HG02870 (cell line): ENCODE results near the gene TNS4.

Experiments used
- ATAC-seq: cut with Tn5 transposase; IDR thresholded peaks from one replicate; pipeline ENCODE4 v1.9.1; 2021; ENCODE audit warnings: mild to moderate bottlenecking, moderate library complexity; ENCODE audit not compliant: unreplicated experiment

The TNS4 gene

DNA sequence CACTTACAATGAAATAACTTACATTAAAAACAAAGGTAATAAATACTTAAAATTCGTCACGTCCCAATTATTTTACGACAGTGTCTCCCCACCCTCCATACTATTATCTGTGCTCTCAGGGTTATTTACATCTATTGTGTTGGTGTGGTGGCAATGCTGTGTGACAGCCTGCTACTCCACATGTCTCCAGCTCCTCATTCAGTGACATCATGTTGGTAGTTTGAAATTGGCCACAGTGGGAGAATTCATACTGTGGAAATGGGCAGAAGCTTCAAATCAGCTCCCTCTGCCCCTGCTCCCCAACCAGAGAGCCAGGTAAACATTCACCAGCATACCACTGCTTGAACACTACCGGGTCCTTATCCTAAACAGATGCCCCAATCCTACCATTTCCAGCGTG, 6.3 kb downstream of the TNS4 start:
- ATAC-seq = no peak

DNA sequence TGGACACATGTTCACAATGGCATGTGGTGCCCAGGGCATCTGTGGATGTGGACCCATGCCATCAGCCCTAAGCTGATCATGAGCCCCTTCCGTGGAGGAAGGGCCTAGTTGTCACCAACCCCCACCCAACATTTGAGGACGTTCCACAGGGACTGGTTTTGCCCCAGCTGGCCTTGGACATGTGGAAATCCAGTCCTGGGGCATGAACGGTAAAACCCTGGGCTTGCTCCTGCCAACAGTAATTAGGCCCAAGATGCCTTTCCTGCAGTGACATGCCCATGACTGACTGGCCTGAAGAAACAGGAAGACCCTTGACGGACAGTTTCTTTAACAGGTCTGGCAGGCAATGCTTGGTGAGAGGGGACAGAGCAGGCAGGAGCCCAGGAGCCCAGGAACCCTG, 7.7 kb downstream of the TNS4 start:
- ATAC-seq = no peak

DNA sequence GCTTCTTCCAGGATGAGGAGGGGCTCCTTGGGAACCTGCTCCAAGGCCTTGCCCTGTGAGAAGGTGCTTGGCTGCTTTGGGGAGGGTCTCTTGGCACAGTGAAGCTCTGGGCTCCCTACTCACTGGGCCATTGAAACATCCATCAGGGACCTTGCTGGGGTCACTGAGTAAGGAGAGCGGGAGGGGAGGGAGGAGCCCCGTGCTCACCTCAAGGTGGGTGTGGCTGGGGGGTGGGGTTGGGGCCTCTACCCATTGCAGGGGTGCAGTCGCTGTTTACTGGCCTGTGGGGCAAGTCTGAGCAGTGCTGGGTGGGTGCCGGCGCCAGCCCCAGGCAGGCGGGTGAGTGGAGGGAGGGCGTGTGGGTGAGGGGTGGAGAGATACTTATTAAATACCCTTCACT, 9.9 kb downstream of the TNS4 start:
- ATAC-seq = no peak

DNA sequence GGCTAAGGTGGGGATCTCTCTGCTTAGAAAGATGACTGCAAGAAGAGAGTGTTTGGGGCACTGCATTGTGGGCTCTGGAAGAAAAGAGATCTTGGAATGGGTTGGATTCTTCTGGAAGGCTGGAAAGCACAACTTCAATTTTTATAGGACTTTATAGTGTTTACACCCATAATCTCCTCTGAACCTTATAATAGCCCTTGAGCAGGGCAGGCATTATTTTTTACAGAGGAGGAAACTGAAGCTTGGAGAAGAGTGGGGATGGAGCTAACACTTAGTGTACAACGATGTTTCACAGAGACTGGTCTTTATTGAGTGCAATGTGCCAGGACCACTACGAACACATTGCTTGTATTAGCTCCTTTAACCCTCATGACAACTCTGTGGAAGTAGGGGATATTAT, 10.4 kb downstream of the TNS4 start:
- no peak for ATAC-seq

DNA sequence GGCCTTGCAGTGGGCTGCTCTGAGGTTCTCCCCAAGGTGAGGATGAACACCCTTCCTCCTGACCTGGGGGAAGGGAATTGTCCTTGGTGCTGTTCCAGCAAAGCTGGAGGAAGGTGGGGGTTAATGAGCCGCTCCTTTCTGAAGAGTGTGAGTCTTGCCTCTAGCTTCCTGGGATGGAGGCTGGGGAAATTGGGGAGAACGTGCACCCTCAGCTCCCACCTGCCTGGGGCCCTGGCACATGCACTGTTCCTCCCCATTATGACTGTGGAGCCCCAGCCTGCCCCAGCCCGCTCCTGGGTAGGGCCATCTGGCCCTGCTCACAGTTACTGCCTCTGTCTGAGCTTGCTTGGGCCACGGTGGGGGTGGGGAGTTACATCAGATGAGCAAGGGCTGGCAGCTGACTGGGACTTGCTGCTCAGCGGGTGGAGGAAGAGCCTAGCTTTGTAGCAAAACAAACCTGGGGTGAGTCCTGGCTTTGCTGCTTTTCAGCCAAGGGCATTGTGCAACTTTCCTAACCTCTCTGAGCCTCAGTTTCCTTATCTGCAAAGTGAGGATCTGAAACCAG, 11.1 kb downstream of the TNS4 start:
- ATAC-seq = no peak

DNA sequence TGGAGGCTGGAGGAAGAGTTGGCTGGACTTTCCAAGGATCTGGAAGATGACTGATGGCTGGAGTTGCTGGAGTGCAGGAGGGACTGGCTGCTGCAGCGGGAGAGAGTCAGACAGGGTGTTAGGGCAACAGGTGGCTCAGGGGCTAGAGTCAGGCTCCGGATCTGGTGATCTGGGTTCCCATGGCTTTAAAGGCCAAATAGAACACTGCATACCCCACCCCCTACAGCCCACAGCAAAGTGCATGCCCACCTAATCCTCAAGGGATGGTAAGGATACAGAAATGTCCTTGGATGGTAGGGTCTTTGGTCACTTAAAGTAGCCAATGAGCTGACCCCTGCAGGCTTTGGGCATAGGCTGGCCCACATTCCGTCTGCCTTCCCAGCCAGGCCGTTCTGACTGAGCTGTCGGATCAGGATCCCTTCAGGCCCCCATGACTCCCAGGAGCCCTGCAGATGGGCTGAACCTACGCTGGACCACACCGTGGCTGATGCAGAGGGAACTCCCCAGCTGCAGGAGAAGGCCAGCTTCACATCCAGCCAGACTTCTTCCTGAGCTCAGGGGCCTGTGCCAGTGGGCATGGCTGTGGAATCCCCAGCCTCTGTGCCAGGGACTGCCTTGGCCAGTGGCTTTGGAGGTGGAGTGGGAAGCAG, 13.9 kb downstream of the TNS4 start:
- no peak for ATAC-seq

DNA sequence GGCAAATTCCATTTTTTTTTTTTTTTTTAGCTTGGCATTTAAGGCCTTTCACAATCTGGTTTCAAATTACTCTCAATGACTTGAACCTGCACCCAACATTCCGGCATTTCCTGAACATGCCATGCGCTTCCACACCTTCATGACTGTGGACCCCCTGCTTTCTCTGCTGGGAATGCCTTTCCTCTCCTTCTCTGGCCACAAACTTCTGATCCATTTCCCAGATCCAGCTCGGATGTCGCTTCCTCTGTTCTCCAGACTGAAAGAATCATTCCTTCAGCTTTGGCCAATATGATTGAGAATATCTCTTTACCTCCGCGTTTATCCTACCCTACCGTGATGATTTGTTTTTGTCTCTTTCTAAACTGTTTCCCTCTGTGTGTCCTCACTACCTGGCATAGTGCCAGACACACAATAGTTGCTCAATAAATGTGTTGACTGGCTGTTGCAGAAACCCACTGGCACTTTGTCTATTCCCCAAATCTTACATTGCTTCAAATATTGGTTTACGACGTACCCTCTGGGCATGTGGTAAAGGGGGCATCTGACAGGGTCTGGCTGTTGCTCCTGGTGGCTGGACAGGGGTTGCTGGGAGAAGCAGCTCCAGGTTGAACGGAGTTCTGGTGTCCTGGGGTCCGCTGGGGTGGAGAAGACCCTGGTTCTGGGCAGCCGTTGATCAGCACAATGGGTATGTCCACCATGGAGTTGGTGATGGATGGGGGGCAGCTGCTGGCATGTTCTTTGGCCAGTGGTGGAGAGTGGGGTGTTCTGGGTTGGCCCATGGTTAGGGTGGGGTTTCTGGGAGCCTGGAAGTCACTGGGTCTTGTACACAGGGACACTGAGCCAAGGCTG, 14.7 kb downstream of the TNS4 start:
- no peak for ATAC-seq

DNA sequence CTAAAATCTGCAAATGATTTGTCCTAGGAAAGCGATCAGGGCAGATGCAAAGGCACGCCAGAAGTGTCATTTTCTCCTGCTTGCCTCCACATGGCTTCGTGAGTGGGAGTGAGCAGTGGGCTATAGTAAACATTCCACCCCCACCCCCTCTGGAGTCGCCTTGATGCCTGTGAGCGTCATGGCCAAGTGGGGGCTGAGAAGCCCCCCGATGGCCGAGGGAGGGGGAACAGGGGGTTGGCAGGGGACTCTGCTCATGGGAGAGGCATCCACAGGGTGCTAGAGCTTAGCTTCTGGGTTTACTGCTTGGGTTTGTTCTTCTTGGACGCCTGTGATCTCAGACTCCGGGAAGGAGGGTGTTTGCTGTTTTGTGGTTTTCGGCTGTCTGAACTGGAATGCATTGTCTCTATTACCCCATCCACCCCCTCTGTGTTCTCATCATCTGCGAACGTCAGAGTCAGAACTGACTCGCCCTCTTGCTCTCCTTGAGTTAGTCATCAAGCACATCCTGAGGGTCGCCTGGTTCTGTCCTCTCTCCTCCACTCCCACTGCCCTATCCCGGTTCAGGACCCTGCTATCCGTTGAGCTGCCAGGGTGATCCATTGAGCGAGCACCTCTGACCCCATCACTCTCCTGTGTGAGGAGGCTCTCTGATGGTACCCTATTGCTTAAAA, 15.4 kb downstream of the TNS4 start:
- ATAC-seq = no peak

DNA sequence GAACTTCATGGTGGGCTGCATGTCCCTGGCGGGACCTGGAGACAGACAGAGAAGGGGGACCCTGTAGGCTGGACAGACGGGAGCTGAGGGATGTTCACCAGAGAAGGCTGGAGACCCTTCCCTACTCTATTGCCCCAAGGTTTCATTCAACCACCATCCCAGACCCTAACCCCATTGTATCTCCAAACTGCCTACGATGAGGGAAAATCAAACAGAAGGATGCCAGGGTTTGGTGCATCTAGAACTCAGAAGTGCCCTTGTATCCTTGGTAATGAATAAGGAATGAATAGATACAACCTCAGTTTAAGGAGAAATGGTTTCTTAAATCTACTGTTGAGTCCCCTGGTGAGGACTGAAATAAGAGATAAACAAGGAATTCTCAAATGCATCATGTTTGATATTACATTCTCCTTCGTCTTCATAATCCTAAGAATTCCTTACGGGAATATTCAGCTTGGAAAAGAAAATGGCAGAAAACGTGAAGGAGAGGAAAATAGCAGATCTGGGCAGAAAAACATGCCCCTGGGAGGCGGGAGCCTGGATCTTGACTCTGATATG, 16.4 kb downstream of the TNS4 start:
- ATAC-seq = no peak

DNA sequence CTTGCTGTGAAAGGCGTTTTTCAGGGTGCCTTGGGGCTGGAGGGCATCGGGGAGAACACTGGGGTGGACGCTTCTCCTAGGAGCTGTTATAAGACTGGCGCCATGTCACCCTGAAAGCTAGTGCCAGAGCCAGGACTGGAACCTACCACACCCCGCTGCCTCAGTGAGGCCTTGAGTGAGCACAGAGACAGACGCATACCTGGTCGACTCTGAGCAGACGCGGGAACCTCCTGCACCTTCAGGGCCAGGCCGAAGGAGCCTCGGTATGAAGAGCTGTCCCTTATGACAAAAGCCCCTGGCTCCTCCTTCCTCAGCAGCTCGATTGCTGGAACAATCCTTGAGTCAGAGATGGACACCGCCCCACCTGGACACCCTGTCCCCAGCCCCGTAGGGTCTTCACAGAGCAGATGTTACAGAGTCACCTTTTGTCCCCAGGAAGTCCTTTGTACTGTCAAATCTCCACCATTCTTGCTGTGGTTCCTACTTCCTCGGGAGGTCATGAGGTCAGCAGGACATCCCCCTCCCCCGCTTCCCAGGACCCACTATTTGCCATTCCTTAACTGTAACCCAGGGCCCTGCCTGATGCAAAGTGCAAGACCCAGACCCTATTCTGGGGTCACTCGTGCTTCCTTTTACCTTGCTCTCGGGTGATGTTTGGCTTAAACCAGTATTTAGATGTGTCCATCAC, 17.0 kb downstream of the TNS4 start:
- no peak for ATAC-seq

DNA sequence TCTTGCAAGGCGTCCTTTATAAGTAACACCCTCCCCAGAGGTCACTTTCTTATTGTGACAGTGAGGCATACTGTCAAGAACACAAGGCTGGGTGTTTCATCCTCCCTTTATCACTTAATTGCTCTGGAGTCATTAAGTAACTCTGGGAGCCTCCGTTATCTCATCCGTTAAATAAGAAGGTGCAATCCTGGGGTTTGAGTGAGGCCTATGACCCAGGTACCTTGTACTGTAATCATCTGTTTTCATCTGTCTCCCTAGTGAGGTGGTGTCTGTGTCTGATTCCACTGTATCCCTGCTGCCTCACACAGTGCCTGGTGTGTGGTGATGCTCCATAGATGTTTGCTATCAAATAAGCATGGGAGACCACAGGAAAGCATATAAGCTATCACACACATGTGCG, 17.7 kb downstream of the TNS4 start:
- ATAC-seq = no peak

DNA sequence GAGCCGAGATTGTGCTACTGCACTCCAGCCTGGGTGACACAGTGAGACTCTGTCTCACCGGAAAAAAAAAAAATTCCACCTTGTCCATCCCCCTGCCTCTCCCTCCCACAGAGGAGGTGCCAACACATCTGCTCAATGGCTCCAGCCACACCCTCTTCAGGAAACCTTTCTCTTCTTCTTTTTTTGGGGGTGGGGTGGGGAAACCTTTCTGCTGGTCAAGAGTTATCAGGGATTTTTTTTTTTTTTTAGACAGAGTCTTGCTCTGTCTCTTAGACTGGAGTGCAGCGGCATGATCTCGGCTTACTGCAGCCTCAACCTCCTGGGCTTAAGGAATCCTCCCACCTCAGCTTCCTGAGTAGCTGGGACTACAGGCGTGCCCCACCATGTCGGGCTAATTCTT, 18.7 kb downstream of the TNS4 start:
- no peak for ATAC-seq

DNA sequence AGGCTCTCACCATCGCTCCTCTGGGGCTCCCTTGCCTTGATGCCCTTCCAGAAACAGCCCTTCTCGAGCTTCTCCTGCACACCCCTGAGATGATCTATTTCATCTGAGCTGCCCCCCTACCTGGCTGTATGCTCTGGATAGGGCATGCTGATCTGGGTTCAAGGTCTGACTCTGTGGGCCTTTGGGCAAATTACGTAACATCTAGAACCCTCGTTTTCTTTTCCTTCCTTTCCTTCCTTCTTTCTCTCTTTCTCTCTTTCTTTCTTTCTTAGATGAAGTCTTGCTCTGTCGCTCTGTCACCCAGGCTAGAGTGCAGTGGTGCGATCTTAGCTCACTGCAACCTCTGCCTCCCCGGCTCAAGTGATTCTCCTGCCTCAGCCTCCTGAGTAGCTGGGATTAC, 20.3 kb downstream of the TNS4 start:
- no peak for ATAC-seq

DNA sequence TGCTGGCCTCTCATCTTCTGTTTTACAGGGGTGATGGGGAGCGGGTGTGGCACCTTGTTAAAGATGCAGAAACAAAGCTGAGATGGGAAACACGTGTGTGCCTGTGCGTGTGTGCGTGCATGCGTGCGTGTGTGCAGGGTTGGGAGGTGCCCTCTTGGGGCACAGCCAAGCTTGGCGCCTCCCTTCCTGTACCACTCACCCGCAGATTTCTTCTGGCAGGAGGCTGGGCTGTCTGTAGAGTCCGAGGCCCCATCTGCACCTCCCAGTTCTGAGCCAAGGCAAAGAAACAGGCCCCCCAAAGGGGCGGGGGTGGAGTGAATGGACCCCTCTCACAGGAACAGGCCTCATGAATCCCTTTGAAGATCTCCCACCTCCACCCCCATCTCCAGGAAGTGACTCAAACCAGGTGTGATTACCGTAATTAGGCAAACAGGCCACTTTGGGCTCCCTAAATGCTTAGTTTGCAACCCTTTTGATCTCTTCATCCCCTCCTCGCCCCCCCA, 20.9 kb downstream of the TNS4 start:
- no peak for ATAC-seq

DNA sequence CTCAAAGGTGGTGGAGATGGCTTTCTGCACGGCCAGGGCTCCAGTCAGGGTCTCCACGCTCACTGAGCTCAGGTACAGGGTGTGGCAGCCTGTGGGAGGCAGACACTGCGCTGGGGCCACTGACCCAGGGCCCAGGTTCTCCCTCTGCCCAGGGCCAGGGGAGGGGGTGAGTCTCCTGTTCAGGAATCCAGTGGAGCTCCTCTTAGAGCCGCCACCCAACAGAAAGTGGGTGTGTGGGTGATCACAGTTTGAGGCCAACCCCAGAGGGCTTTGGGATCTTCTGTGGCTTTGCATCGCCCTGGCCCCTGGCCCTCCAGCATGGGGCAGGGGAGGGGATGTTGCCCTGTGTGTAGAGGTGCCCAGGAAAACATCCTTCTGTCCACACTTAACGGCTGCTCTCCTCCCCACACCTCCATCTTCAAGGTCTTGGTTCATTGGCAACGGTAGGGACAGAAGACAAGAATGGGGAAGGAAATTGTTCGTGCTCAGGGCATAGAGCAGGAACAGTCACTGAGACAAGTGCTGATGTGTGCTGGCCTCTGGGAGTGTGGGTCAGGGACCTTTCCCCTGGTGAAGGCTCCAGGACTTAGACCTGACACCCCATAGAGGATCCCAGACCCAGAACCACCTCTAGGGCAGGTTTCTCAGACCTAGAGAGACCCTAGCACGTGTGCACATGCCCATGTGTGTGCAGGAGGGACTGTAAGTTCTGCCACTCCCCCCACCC, 21.5 kb downstream of the TNS4 start:
- no peak for ATAC-seq

DNA sequence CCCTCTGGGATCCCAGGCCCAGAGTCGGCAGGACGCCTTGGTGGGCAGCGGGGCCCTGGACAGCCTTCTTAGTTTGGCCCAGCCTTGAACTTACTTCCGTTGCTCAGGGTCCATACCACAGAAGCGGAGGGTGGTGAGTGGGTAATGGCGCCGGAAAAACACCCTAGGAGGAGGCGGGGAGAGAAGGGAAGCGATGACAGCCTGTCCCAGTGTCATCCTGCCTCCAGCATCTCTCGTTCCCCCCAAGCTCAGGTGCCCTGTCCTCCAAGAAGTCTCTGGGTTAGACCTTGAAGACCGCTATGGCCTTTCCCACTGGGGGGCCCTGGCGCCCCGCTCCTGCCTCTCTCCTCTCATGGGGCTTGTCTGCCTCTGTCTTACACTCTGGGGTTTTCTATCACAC, 22.9 kb downstream of the TNS4 start:
- no peak for ATAC-seq

DNA sequence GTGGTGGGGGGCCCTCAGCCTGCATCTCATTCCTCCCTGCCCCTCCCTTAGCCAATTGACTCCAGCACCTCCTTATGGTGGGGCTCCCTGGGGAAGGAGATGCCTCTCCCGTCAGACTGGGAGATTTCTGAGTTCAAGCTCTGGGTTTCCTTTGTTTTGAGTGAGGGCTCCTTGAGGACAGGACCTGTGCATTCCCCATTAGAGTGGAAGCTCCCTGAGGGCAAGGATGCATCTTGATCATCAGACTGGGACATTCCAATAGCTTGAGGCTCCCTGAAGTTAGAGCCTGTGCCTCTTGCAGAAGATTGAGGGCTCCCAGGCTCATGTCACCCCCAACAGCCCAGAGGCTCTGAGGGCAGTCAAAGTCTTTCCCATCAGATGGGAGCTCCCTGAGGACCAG, 23.6 kb downstream of the TNS4 start:
- no peak for ATAC-seq

DNA sequence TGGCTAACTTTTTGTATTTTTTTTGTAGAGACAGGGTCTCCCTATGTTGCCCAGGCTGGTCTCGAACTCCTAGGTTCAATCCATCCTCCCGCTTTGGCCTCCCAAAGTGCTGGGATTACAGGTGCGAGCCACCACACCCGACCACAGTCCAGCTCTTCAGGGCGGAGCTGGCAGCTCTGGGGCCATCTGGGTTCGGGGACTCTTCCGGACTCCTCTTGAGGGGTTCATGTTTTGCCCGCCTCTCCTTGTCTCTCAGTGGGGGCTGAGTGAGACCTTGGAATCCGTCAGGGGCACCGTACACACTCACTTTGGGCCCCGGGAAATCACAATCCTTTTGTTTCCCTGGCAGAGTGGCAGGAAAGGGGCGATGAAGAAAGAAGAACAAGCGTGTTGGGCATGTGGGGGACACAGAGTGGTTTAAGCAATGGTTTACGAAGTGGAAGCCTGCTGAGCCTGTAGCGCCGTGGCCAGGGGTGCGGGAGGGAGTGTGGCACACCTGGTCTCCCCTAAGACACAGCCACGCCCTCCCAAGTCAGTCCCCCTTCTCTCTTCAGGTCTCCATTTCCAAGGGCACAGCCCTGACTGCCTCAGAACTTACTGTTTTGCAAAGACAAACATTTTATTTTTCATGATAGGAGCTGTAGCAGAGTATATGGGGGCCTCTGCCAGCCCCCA, 26.1 kb downstream of the TNS4 start:
- no peak for ATAC-seq

DNA sequence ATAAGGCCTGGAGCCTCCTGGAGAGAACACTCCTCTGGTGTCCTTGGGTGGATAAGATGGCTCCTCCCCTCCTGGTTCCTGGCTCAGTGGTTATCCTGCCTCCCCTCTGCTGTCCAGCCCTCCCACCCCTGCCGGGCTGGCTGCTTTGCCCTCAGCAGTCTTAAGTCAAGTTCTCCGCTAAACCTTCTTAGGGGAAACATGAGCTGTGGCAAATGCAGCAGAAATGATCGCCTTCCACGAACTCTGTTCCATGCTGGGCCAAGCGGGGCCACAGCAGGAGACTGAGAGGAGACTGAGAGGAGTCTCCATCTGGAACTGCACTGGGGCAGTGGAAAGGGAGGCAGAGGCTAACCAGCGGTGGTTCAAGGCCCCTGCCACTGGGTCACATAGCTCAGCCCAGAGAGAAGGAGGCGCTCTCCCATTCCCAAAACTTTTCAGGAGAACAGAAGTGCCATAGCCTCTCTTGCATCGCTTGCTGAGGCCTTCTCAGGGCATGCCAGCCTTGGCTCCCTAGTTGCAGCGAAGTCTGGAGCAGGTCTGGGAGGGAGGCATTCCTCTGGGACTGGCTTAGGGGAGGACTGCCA, 26.9 kb downstream of the TNS4 start:
- ATAC-seq = no peak
